Activated T-helper 1 cell treated with anti-CD3 and anti-CD28 coated beads, Interleukin-2, amount 50 U/mL, for 16 hours (primary cell): ENCODE data around the gene LCN9.
"Not testable (repeated sequence)": the region's sequence is repeated elsewhere in the genome, so short reads cannot be mapped to it uniquely, and the experiment has no call there.

Experiments used
- DNase-seq, 2 donors: peaks; one replicate each; pipeline ENCODE4 v3.0.0-alpha.2; 2020; ENCODE audit warnings: low read depth in 1 of 2, low spot score in 1 of 2

The LCN9 gene

DNA sequence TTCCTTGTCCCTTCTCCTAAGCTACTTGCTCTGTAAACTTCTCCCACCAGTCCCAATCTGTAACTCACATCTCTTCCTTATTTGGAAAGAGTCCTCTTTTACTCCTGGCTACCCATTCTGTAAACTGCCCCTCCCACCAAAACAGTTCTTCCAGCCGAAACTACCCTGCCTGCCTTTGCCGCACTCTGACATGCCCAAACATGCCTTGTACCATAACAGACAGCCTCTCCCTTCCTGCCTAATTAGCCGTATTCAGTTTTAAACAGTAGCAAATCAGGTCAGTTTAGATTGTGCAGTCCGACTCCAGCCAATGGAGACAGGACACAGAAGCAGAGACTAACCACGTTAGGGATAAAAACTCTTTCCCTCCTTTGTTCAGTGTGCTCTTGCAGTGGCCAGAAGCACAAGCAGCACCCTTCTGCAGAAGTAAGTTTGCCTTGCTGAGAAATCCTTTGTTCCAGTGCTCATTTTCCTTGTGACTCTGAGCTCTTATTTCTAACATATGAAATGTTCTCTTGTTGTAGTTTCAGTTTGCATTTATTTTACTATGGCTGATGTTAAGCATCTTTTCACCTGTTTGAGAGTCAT, 18.4 kb upstream of the LCN9 start:
- no peak for DNase-seq

DNA sequence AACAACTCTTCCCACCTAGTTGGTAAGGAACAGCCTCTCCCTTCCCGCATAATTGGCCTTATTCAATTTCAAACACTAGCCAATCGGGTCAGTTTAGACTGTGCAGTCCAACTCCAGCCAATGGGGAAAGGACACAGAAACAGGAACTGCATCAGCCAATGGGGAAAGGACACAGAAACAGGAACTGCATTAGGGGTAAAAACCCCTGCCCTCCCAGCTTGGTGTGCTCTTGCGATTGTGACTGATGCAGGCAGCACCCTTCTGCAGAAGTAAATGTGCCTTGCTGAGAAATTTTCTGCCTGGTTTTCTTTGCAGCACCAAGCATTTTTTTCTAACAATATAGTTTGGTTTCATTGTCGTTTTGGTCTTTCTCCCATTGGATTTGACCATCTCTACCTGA, 15.2 kb upstream of the LCN9 start:
- no peak for DNase-seq

DNA sequence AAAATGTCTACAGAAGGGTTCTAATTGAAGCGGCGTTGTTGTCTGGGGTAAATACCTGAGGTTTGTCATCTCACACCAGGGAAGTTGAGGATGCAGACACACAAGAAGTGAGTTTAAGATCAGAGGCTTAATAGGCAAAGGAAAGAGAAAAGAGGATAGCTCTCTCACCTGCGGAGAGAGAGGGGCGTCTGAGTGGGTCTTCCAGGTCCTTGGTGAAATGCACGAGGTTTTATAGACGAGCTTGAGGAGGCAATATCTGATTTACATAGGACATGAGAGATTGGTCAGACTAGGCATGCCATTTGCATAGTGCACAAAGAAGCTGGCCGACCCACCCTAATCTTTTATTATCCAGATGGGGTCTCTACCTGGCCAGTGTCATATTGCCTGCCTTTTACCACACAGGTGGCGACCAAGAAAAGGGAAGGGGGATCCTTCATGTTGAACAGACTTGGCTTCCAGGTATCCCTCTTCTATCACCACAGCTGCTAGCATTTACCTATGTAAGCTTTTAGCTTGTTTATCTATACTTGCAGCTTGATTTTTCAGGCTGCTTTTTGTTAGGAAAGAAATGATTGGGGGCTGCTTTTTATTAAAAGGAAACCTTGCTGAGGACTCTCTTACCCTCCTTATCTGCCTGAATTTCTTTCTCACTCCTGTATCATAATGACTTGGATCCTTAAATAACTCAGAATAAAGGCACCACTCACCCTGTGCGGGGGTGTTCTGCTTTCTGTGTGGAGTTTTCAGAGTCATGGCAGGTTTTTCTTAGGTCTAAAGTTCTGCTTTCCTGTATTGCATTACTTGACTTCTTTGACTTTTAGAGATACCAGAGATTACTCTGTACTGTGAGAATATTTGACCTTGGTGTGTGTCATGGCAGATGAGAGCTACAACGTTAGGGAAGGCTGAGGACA, 14.4 kb upstream of the LCN9 start:
- no peak for DNase-seq

DNA sequence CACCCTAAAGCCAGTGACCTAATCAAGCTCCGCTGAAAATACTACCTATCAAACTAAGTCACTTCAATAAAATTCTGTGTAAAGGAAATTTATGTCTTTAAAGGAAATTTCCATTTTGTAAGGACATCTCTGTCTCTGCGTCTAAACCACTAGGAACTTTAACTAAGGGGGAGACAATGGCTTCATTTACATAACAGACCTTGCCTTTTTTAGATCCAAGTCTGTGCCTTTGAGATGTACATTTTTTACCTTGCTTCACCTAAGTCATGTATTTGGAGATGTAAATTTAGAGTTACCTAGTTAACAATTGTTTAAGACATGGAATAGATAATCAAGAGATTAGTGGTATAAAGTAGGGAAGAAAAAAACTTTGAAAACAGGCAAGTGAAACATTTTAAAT, 13.6 kb upstream of the LCN9 start:
- DNase-seq = no peak

DNA sequence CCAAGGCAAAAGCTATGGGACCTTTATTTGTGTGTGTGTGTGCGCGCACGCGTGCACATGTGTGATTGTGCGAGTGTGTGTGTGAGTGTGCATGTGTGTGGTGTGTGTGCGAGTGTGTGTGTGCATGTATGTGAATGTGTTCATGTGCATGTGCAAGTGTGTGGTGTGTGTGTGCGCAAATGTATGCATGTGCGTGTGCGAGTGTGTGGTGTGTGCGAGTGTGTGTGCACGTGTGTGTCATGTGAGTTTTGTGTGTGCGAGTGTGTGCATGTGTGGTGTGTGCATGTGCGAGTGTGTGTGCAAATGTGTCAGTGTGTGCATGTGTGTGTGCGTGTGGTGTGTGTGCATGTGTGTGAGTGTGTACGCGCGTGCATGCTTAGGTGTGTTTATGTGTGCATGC, 12.7 kb upstream of the LCN9 start:
- no peak for DNase-seq

DNA sequence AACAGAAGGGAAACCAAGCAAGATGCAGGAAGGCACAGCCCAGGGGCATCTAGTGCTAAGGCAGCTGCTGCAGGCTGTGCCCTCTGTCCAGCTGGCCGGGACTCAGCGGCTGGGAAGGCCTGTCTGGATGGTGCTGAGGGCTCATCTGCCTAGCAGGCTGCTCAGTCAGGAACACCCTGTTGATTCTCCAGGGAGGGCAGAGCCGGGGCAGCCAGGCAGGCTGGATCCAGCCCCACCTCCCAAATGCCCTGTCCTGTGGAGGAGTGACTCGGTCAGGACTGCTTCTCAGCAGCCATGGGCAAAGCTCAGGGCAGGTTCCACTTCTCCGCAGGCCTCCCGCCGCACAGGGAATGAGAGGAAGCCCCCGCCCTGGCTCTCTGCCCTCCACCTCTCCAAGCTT, 7.8 kb upstream of the LCN9 start:
- DNase-seq = no peak

DNA sequence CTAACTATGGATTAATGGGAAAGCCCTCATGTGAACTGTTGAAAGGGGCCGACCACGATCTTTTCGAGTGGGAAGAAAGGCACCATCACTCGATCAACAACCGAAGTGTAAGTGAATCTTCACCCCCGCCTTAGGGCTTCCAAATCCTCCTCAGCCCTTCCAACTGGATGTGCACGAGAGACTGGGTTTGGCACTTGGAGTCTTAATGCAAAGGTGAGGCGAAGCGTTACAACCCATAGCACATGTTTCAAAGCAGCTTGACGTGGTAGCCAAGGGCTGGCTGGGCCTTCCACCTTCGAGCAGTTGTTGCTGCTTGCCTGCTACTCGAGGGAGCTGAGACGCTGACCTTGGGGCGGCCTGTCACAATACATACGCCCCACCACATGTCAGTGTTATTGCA, 5.7 kb upstream of the LCN9 start:
- no peak for DNase-seq

DNA sequence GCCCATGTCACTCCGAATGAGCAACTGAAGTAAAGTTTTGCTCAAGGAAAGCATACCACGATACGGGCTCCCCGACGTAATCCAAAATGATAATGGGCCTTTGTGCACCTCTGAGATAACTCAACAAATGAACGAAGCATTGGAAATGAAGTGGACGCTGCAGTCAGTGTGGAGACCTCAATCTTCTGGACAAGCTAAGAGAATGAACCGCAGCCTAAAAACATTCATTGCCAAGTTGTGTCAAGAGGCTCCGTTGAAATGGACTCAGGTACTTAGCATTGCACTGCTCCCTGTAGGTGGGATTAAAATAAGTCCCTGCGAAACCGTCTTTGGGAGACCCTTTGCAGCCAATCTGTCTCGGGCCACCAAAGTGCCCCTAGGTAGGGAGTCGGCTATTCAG, 3.9 kb upstream of the LCN9 start:
- no peak for DNase-seq

DNA sequence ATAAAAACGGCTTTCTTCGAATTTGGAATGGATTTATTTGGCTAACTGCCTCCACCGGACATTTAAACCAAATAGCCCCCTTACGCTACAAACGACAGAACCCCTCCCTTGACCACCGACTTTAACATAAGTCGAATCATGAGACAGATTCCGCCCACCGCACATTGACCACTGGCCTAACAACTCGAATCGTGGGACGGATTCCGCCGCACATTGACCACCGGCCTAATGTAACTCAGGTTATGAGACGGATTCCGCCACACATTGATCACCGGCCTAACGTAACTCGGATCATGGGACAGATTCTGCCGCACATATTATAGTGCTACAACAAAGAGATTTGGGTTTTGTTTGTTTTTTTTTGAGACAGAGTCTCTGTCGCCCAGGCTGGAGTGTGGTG, 2.7 kb upstream of the LCN9 start:
- no peak for DNase-seq

DNA sequence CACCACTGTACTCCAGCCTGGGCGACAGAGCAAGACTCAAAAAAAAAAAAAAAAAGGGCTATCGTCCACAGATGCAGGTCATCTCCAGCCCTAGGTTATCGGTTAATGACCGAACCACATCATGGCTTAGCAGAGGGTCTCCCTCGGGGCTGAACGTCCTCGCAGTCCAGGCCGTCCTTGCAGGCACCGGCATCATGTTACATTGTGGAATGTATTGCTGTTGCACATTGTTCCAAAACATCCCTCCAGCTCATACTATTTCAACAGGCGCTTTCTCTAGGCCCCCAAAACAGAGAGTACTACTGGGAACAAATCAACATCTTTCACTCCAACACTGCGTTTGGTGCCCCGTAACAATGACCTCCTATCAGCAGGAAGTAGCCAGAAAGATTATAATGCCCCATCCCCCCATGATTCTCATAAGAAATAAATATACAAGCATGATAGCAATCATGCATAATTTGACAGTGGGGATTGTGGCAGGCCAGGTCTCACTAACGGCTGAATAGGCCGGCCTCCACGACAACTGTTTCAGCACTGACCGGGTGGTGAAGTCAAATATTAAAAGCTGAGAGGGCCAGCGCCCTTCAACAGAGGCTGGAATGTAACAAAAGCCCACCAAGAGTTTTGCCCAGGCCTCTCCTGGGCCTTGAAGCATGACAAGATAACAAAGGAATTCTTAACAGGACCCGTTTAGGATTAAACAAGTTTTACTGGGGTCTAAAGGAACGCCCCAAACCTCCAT, 1.1 kb upstream of the LCN9 start:
- no peak for DNase-seq

DNA sequence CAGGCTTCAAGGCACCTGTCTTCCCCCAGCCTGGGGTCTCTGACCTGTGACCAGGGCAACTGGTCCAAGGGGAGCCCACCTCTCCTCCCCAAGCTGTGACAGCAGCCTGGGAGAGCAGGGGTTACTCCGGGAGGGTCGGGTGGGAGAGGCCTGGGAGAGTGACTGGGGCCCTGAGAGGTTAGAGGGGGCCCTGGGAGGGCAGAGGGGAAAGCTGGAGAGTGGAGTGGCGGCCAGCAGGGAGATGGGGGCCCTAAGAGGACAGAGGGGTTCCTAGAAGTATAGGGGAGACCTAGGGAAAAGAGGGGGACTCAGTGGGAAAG, 302 bp downstream of the LCN9 start:
- DNase-seq = no peak

DNA sequence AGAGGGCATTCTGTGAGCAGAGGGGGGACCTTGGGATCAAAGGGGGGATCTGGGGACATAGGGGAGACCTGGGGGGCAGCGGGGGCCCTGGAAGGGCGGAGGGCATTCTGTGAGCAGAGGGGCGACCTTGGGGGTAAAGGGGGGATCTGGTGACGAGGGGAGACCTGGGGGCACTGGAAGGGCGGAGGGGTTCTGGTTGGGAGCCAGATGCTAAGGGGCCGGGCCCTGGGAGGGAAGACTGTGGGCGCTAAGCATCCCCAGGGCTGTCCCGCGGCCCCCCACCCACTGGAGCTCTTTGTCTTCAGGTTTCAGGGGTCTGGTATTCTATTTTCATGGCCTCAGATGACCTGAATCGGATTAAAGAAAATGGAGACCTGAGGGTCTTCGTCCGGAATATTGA, 748 bp downstream of the LCN9 start:
- DNase-seq = no peak

DNA sequence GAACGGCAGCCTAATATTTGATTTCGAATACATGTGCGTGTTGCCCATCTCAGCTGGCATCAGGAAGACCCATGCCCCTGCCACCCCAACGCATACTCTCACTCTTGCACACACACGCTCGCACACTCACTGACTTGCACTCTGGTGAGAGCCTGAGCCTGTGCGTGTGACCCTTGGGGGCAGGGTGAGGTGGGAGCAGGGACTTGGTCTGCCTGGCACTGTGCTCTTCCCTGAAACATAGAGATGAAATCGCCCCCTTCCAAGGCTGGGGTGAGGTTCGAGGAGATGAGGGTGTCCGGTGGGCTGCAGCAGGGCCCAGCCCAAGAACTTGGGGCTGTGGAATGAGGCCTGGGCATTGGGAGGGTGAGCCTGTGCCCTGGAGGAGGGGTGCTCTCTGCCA, 1.2 kb downstream of the LCN9 start:
- DNase-seq = no peak

DNA sequence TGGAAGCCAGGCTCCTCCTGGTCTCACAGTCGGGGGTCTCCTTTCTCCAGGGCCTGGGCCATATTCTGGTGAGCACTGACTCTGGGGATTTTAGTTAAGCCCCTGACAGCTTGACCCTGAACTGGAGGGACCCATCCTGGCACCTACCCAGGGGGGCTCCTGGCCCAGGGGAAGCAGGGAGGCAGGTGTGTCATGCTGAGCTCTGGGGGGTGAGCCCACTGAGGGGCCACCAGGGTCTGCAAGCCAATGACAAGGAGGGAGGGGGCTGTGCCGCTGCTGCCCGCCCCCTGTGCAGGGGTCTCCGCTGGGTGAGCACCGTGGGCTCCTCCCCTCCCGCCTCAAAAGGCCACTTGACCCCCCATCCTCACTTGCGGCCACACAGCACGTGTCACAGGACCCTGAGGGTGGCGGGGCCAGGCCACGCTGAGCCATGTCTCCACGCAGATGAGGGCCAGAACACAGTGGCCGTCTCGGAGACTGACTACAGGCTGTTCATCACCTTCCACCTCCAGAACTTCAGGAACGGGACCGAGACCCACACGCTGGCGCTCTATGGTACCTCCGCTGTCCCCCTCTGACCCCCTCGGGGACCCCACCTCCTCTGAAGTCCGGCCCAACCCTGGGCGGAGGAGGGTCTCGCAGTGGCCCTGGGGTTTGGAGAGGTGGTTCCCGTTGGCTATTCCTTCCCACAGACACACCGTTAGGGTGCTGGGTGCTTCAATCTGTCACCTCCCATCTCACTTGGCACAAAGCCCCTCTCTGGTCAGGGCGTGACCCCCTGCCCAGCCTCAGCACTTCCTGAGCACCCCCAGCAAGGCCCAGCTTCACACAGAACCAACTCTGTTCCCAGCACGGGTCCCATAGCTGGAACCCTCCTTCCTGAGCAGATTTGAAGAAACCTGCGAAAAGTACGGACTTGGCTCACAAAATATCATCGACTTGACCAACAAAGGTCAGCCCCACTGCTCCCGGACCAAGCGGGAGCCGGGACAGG, 2.0 kb downstream of the LCN9 start:
- DNase-seq = no peak

DNA sequence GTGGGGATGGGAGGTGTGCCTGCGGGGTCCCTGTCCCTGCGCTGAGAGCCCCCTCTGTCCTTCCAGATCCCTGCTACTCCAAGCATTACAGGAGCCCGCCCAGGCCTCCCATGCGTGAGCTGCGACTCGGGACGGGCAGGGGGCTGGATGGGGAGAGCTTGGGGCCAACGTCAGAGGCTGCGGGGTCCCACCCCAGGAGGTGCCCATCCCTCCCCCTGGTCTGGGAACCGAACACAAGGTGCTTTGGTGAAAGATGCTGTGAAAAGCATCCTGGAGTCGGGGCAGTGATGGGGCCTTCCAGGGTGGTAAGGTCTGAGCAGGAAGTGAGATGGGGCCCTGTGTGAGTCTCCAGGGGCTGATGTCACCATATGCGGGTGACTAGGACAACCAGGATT, 2.7 kb downstream of the LCN9 start:
- no peak for DNase-seq

DNA sequence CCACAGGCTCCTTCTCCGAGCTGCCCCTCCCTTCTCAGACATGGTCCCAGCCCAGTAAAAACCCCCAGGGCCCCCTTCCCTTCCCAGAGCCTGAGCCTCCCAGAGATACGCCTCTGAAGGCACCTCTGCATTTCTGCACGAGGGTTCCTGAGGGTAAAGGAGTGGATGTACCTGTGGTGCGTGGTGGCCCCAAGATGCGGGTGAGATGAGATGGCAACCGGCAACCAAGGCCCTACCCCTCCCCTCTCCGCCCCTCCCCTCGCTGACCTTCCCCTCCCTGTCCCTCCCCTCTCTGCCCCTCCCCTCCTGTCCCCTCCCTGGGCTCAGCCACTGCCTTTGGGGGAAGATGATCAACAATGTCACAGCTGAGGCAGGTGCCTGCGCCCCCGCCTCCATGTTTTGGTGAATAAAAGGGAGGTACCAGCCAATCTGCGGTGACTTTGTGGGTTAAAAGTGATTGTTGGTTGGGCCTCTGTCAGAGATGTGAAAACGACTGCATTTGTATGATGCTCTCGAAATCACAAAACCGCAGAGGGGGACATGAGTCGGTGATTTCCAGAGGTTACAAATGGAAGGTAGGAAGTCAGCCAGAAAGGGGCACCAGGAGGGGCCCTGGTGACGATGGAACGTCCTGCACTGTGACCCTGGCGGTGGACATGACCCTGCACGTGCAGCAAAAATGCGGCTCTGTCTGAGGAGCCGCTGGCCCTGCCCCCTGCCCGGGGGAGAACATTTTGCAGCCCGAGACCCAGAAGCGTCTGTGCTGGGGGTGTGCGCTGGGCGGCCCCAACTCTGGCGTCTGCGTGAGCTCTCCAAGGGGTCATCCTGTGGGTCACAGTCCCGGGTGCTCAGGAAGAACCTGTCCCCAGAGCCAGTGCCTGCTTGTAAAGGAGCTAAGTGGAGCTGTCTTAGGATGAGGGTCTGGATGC, 3.7 kb downstream of the LCN9 start:
- no peak for DNase-seq

DNA sequence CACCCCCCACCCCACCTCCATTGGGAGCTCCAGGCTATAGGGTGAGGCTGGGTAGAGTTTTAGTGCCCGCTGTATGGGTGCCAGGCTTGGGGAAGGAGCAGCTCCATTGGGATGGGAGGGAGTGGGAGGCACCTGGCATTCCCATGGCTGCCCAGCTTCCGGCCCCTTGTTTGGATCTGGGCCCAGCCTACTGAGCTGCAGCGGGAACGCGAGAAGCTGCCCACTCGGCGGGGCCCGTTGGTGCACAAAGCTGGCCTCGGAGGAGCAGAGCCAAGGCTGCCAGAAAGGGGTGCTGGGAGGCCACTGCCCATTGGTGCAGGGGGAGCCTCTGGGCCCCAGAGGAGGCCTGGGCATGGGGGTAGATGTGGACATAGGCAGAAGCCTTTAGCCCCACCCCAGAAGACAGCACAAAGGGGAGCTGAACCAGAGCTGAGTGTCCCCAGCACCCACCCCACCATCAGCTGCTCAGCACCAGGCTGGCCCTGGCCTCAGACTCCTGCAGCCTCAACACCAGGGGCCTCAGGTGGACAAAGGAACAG, 4.4 kb downstream of the LCN9 start:
- DNase-seq = no peak

DNA sequence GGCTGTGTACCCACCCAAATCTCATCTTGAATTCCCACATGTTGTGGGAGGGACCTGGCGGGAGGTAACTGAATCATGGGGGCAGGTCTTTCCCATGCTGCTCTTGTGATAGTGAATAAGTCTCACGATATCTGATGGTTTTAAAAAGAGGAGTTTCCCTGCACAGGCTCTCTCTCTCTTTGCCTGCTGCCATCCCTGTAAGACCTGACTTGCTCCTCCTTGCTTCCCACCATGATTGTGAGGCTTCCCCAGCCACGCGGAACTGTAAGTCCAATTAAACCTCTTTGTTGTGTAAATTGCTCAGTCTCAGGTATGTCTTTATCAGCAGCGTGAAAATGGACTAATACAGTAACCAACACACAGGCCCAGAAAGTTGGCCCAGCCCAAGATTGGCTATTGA, 5.9 kb downstream of the LCN9 start:
- not testable (repeated sequence) for DNase-seq

DNA sequence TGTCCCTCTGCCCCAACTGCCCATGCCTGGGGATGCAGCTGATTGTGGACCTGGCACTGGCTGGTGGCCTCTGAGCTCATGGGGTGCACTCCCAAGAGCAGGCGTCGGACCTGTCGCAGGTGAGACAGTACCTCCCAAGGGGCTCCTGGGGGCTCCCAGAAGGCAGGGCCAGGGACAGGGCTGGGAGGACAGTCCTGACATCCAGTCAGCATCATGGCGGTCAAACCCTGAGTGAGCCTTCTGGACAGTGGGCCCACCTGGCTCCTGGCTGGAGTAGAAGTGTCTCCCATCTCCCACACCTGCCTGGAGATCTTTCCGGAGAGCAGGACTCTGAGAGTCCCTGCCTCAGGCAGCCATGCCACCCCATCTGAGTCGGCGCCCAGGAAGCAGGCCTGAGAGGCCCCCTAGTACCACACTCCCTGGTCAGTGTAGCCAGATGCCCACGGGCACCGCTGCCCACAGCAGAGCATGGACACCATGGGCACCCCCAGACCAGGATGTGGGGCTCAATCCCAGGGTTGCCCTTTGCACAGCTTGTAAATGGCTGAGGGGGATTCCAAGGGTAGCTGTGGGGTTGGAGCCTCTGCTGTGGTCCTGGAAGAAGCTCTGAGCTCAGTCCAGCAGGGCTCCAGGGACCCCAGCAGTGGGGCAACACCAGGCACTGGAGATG, 6.6 kb downstream of the LCN9 start:
- DNase-seq = no peak
